GM18517 (cell line): ENCODE data around the gene SLC17A7.

Experiments used
- ATAC-seq: cut with Tn5 transposase; IDR thresholded peaks from one replicate; pipeline ENCODE4 v1.9.1; 2021; ENCODE audit warnings: mild to moderate bottlenecking, moderate library complexity; ENCODE audit not compliant: unreplicated experiment

Gene SLC17A7

GRCh38 chr19:49428547-49429451, 12.5 kb downstream of the SLC17A7 start:
- ATAC-seq = no peak

- ATAC-seq = no peak
These were observed 13.3 kb downstream of the SLC17A7 start for GRCh38 chr19:49427855-49428546.

- no peak for ATAC-seq
These were observed 14.0 kb downstream of the SLC17A7 start for GRCh38 chr19:49427339-49427738.

- no peak for ATAC-seq
These were observed 15.3 kb downstream of the SLC17A7 start for GRCh38 chr19:49425922-49426592.

GRCh38 chr19:49425178-49425577, 16.1 kb downstream of the SLC17A7 start, which contains the start of gene GFY:
Gene GFY, plus strand, starts transcription at chr19:49425388. Its CDS starts 1,043 bp downstream, at chr19:49426431.
- ATAC-seq = no peak

- ATAC-seq = no peak
These were observed 17.4 kb downstream of the SLC17A7 start for GRCh38 chr19:49423985-49424303.

- ATAC-seq = no peak
These were observed 18.0 kb downstream of the SLC17A7 start, which contains the start of gene PTH2 for GRCh38 chr19:49423071-49423984. Gene PTH2, minus strand, starts transcription at chr19:49423441. Its CDS starts 102 bp downstream, at chr19:49423339.

GRCh38 chr19:49422407-49423070, 18.8 kb downstream of the SLC17A7 start:
- no peak for ATAC-seq

- ATAC-seq = no peak
These were observed 19.5 kb downstream of the SLC17A7 start for GRCh38 chr19:49421878-49422202.

- ATAC-seq = no peak
These were observed 20.1 kb downstream of the SLC17A7 start for GRCh38 chr19:49421039-49421877.

GRCh38 chr19:49420227-49420626, 21.1 kb downstream of the SLC17A7 start:
- no peak for ATAC-seq

GRCh38 chr19:49419173-49419572, 22.2 kb downstream of the SLC17A7 start:
- no peak for ATAC-seq

GRCh38 chr19:49418511-49418910, 22.8 kb downstream of the SLC17A7 start:
- ATAC-seq = no peak

- ATAC-seq = no peak
These were observed 24.2 kb downstream of the SLC17A7 start for GRCh38 chr19:49417088-49417487.

GRCh38 chr19:49415810-49416200, 25.5 kb downstream of the SLC17A7 start:
- ATAC-seq = no peak

- ATAC-seq = no peak
These were observed 26.1 kb downstream of the SLC17A7 start for GRCh38 chr19:49415102-49415809.

- no peak for ATAC-seq
These were observed 27.1 kb downstream of the SLC17A7 start for GRCh38 chr19:49414256-49414655.

- no peak for ATAC-seq
These were observed 28.0 kb downstream of the SLC17A7 start for GRCh38 chr19:49413348-49413747.
